ENCODE measurements around the gene FNIP2. TPM values are rescaled to one million over a fixed set of nuclear protein-coding genes. Genes with fewer than 3 reads are reported as not detected.

FNIP2 gene
- total RNA-seq, 1 experiment from 2014 or later: 5.2 TPM

DNA sequence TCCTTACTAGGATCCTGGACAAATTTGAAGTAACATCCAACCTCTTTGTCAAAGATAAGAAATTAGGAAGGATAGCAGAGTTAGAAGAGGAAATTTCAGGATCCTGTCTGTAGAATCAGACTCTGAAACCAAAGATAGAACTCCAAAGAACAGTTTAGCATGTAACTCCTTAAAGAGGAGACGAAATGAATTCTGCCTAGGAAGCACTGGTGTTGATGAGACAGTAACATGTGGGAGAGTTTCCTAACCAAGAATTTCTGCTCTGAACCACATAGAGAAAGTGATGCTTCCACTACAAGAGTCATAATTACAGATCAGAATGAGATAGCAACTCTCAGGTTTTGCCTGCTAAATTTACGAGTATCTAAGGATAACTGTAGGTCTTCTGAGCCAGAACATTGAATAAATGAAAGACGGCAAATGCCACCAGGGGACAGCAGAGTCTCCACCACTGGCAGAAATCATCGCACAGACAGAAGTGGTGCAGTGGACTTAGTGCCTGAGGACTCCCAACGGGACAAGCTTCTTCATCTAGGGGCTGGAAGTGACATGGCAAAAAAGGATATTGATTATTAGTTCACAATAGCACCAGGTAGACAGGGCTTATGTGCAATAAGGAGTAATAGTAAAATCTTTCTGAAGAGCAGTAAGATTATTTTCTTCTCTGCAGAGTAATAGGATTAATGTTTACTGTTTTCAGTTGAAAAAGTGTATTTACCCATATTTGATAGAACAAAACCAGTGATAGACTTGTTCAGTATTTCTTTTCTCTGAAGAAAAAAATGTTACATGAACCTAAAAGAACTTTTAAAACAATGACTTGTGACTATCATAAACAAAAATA is 38.9 kb upstream of the FNIP2 start:
- POLR2A ChIA-PET (ENCODE audit: unreplicated experiment): no interaction called here

GRCh38 chr4:158738866-158739265 is 30.0 kb upstream of the FNIP2 start:
- Histone ChIP-seq H3K36me3 (ENCODE audit: low read depth, low read length) (no peaks in the 10 kb centered on the region), H3K27ac (ENCODE audit: low read length) (no peak overlapping the region), H3F3A (ENCODE audit: low read length, unreplicated experiment) (no peaks in the 10 kb centered on the region), H3K4me2 (ENCODE audit: low read length) (no peak overlapping the region), H3K9me3 (ENCODE audit: low read length) (no peaks in the 10 kb centered on the region), H3K27me3 (ENCODE audit: low read length) (no peaks in the 10 kb centered on the region), H3K4me1 (ENCODE audit: insufficient read depth, low read length) (no peaks in the 10 kb centered on the region), H3K79me2 (ENCODE audit: low read length) (no peaks in the 10 kb centered on the region), H2AFZ (ENCODE audit: low read length) (no peak overlapping the region), H3K4me3 (ENCODE audit: low read length) (no peak overlapping the region), H3K9ac (ENCODE audit: low read length) (no peak overlapping the region), H4K20me1 (ENCODE audit: low read length) (no peaks in the 10 kb centered on the region), H3K9me2 (replicated peaks; ENCODE audit: low read length) (no peaks in the 10 kb centered on the region)
- no peak for ATAC-seq
- intact Hi-C loops (cut with micrococcal nuclease): loop anchor here (10.0 kb wide), 1 partner anchor 716 kb away; no protein-coding TSS in a partner anchor
- CTCF ChIA-PET: no interaction called here
- no peak for DNase-seq
- TF ChIP-seq EZH2 (IDR thresholded peaks at IDR 0.05; ENCODE audit: low read length, unreplicated experiment) (no peak), EZH2phosphoT487 (IDR thresholded peaks at IDR 0.05; ENCODE audit: borderline replicate concordance, low read length) (no peak)
- TF ChIP-seq, protein P1, sequence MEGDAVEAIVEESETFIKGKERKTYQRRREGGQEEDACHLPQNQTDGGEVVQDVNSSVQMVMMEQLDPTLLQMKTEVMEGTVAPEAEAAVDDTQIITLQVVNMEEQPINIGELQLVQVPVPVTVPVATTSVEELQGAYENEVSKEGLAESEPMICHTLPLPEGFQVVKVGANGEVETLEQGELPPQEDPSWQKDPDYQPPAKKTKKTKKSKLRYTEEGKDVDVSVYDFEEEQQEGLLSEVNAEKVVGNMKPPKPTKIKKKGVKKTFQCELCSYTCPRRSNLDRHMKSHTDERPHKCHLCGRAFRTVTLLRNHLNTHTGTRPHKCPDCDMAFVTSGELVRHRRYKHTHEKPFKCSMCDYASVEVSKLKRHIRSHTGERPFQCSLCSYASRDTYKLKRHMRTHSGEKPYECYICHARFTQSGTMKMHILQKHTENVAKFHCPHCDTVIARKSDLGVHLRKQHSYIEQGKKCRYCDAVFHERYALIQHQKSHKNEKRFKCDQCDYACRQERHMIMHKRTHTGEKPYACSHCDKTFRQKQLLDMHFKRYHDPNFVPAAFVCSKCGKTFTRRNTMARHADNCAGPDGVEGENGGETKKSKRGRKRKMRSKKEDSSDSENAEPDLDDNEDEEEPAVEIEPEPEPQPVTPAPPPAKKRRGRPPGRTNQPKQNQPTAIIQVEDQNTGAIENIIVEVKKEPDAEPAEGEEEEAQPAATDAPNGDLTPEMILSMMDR (conservative IDR thresholded peaks at IDR 0.05; ENCODE audit: low read depth, low read length): no peak
- POLR2A ChIA-PET (ENCODE audit: unreplicated experiment): no interaction called here
- no TSS peak for BruUV-seq (replicated peaks)

More for the DNA sequence above, 38.9 kb upstream of the FNIP2 start:
- Histone ChIP-seq H3K9me2 (replicated peaks; ENCODE audit: low read length) (no peaks in the 10 kb centered on the region), H3K9me3 (ENCODE audit: low read length) (no peaks in the 10 kb centered on the region), H2AFZ (ENCODE audit: low read length) (peak overlapping the region; percentile 46; the same call in 1 of the 2 replicates), H3K27me3 (ENCODE audit: low read length) (no peaks in the 10 kb centered on the region), H3K36me3 (ENCODE audit: low read depth, low read length) (no peaks in the 10 kb centered on the region), H3K4me1 (ENCODE audit: insufficient read depth, low read length) (no peaks in the 10 kb centered on the region), H3K79me2 (ENCODE audit: low read length) (no peaks in the 10 kb centered on the region), H4K20me1 (ENCODE audit: low read length) (no peaks in the 10 kb centered on the region), H3F3A (ENCODE audit: low read length, unreplicated experiment) (no peaks in the 10 kb centered on the region), H3K27ac (ENCODE audit: low read length) (no peak overlapping the region), H3K4me3 (ENCODE audit: low read length) (no peak overlapping the region), H3K9ac (ENCODE audit: low read length) (no peak overlapping the region), H3K4me2 (ENCODE audit: low read length) (no peak overlapping the region; the same call in 1 of the 2 replicates)
- no TSS peak for BruUV-seq (replicated peaks)
- TF ChIP-seq, protein P1 (conservative IDR thresholded peaks at IDR 0.05; ENCODE audit: low read depth, low read length): peak; percentile 87
- TF ChIP-seq EZH2 (IDR thresholded peaks at IDR 0.05; ENCODE audit: low read length, unreplicated experiment) (no peak), EZH2phosphoT487 (IDR thresholded peaks at IDR 0.05; ENCODE audit: borderline replicate concordance, low read length) (no peak)
- intact Hi-C loops (cut with micrococcal nuclease): loop anchor here (1.0 to 10.0 kb wide), 6 partner anchors 37 to 725 kb away; partner anchors contain the start of gene FNIP2
- CTCF ChIA-PET: no interaction called here
- ATAC-seq (peak; percentile 92), DNase-seq (peak; percentile 74)

DNA sequence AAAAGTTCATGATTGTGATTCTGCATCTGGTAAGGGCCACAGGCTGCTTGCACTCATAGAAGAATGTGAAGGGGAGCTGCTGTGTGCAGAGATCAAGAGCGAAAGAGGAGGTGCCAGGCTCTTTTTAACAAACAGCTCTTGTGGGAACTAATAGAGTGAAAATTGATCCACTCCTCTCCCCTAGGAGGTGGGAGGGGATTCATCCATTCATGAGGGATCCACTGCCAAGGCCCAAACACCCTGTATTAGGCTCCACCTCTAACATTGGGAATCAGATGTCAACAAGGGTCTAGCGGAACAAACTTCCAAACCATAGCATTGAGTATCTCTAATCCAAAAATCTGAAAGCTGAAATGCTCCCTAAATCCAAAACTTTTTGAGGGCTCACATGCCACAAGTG is 29.2 kb upstream of the FNIP2 start:
- Histone ChIP-seq H3K4me2 (ENCODE audit: low read length) (no peak overlapping the region), H3K9me3 (ENCODE audit: low read length) (no peaks in the 10 kb centered on the region), H3K27me3 (ENCODE audit: low read length) (no peaks in the 10 kb centered on the region), H2AFZ (ENCODE audit: low read length) (no peak overlapping the region), H3K27ac (ENCODE audit: low read length) (no peak overlapping the region), H3K4me3 (ENCODE audit: low read length) (no peak overlapping the region), H3K79me2 (ENCODE audit: low read length) (no peaks in the 10 kb centered on the region), H4K20me1 (ENCODE audit: low read length) (no peaks in the 10 kb centered on the region), H3K4me1 (ENCODE audit: insufficient read depth, low read length) (no peaks in the 10 kb centered on the region), H3K36me3 (ENCODE audit: low read depth, low read length) (no peaks in the 10 kb centered on the region), H3F3A (ENCODE audit: low read length, unreplicated experiment) (no peaks in the 10 kb centered on the region), H3K9me2 (replicated peaks; ENCODE audit: low read length) (no peaks in the 10 kb centered on the region), H3K9ac (ENCODE audit: low read length) (no peak overlapping the region)
- no peak for TF ChIP-seq EZH2phosphoT487 (IDR thresholded peaks at IDR 0.05; ENCODE audit: borderline replicate concordance, low read length)
- TF ChIP-seq, protein P1 (conservative IDR thresholded peaks at IDR 0.05; ENCODE audit: low read depth, low read length): no peak
- no peak for TF ChIP-seq EZH2 (IDR thresholded peaks at IDR 0.05; ENCODE audit: low read length, unreplicated experiment)
- ChIA-PET CTCF (no interaction called here), POLR2A (ENCODE audit: unreplicated experiment) (no interaction called here)
- no TSS peak for BruUV-seq (replicated peaks)
- intact Hi-C loops (cut with micrococcal nuclease): loop anchor here (10.0 kb wide), 1 partner anchor 715 kb away; no protein-coding TSS in a partner anchor
- DNase-seq (no peak), ATAC-seq (no peak)

All from PC-3 (cell line).